GM10266 (cell line): Measurements from ENCODE around the gene PLA2G4B.

Experiments
- DNase-seq: peaks from one replicate; pipeline ENCODE4 v3.0.0; 2012; ENCODE audit errors: extremely low spot score
- CTCF ChIP-seq: IDR thresholded peaks from 2 replicates; pipeline ENCODE4 v1.5.1; 2012; ENCODE audit warnings: mild to moderate bottlenecking, low read depth; ENCODE audit not compliant: control insufficient read depth, insufficient read depth; ENCODE audit errors: missing control alignments

The PLA2G4B gene

DNA sequence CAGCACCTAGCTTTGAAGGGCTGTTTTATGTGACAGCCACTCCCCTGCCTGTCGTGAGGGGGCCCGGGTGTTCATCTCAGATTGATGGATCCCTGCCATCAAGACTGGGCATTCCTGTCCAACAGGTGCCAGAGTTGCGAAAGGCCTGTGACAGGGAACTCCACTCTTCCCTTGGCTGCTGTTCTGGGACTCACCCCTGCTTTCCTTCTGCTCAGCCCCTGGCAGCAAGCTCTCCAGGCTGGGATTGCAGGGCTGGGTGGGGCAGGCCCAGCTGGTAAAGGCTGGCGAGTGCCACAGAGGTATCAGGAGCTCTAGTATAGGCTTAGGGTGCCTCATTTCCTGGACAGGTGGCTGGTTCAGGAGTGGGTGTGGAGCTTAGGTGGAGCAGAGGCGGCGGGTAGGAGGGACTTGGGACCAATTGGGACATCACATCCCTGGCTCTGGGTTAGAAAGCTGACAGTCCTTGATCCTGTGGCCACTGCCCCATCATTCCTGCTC lies at the start of gene PLA2G4B:
PLA2G4B (plus strand) TSS at position 448 of the 498 bp plus-strand sequence. CDS start 67 bp downstream, outside the sequence.
- TF ChIP-seq CTCF, result no peak
- DNase-seq, result no peak

GRCh38 chr15:41789236-41789635 lies 49.4 kb upstream of the PLA2G4B start:
- no peak for DNase-seq
- TF ChIP-seq CTCF, result no peak

DNA sequence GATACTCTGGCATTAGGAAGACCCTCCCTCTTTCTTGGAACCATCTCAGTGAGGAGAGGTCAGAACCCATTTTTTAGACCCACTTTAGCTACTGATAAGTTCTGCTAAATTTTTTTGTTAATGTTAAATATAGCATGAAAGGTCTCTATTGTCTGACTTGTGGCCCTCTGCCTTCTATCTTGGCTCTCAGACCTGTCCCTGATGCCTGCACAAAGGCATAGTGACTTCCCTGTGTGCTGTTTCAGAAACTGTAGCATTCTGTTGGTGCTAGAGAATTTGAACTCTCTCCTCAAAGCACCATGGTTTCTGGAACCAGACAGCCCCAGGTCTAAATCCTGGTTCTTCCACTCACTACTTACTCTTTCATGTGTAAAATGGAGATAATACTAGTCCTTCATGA lies 49.0 kb upstream of the PLA2G4B start:
- DNase-seq, result no peak
- TF ChIP-seq CTCF, result no peak

- no peak for DNase-seq
- no peak for TF ChIP-seq CTCF
These were observed 48.5 kb upstream of the PLA2G4B start for GRCh38 chr15:41790169-41790568.

GRCh38 chr15:41790756-41791546 lies 47.7 kb upstream of the PLA2G4B start:
- no peak for DNase-seq
- no peak for TF ChIP-seq CTCF

GRCh38 chr15:41791547-41791937 lies 47.1 kb upstream of the PLA2G4B start:
- DNase-seq, result no peak
- no peak for TF ChIP-seq CTCF

DNA sequence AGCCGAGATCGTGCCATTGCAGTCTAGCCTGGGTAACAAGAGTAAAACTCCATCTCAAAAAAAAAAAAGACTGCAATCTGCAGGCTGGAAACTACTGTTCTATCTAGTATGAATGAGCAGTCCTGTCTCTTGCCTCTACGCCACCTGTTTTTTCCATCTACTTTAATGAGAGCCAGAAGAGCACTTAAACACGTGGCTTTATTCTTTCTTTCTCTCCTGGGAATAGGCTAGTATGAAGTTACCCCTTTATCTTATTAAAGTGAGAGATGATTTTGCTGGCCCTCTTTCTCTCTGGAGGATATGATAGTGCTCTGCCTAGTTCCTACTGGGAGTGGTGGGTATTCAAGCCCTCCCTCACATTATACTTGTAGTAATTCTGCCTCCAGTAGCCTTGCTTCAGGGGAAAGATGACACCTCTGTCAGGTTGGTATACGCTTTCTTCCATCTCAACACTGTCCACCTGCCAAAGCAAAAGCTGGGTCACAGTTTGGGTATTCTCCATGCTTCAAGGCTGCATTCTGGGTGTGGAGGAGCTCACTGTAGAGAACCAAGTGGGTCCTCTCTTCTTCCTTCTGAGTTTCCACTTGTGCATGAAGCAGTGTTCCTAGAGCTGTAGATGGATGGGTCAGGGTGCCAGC lies 46.5 kb upstream of the PLA2G4B start:
- DNase-seq, result no peak

More for the DNA sequence above, 46.5 kb upstream of the PLA2G4B start:
- TF ChIP-seq CTCF, result no peak
